Effector memory CD8-positive, alpha-beta T cell (primary cell): ENCODE measurements around the gene ADGRE2.

Experiments
- ATAC-seq: fragments of 150-1000 bp; cut with Tn5 transposase; replicated peaks from 2 replicates; pipeline ENCODE4 v1.10.0; 2021; ENCODE audit warnings: mild to moderate bottlenecking, moderate library complexity
- DNase-seq, 3 experiments: peaks; one replicate each; pipeline ENCODE4 v3.0.0; 2021
- H3K27ac Mint-ChIP-seq, 2 donors: one replicate each; pipeline ENCODE4 v1.8.0; 2022; ENCODE audit warnings: mild to moderate bottlenecking in 2 of 2, mixed read lengths in 2 of 2, moderate library complexity in 2 of 2
- H3K27me3 Mint-ChIP-seq, 2 donors: one replicate each; pipeline ENCODE4 v1.8.0; 2022; ENCODE audit warnings: mixed read lengths in 2 of 2
- H3K36me3 Mint-ChIP-seq: one replicate; pipeline ENCODE4 v1.8.0; 2022; ENCODE audit warnings: mild to moderate bottlenecking, moderate library complexity, mixed read lengths; ENCODE audit not compliant: insufficient read depth
- H3K4me1 Mint-ChIP-seq, 2 donors: one replicate each; pipeline ENCODE4 v1.8.0; 2022; ENCODE audit warnings: low read depth in 2 of 2, mixed read lengths in 2 of 2
- H3K4me3 Mint-ChIP-seq, 2 donors: one replicate each; pipeline ENCODE4 v1.8.0; 2022; ENCODE audit warnings: mild to moderate bottlenecking in 2 of 2, mixed read lengths in 2 of 2, moderate library complexity in 2 of 2
- H3K9me3 Mint-ChIP-seq, 2 donors: one replicate each; pipeline ENCODE4 v1.8.0; 2022; ENCODE audit warnings: mixed read lengths in 2 of 2

ADGRE2 gene

GRCh38 chr19:14758816-14759215 lies 19.5 kb downstream of the ADGRE2 start:
- H3K9me3 Mint-ChIP-seq, result peaks cover 0 to 3% of the 10 kb centered on the region in 2 donors
- peaks cover 0 to 5% of the 10 kb centered on the region in 2 donors for H3K4me1 Mint-ChIP-seq
- H3K36me3 Mint-ChIP-seq, result peaks cover 5% of the 10 kb centered on the region
- no peak overlapping the region for H3K27ac Mint-ChIP-seq
- H3K27me3 Mint-ChIP-seq, result peaks cover 32 to 36% of the 10 kb centered on the region in 2 donors
- no peak for DNase-seq
- no peak overlapping the region for H3K4me3 Mint-ChIP-seq
- ATAC-seq, result no peak

GRCh38 chr19:14748601-14749000 lies 29.8 kb downstream of the ADGRE2 start:
- Mint-ChIP-seq H3K9me3 (no peaks in the 10 kb centered on the region), H3K27me3 (no peaks in the 10 kb centered on the region), H3K4me3 (no peak overlapping the region)

GRCh38 chr19:14746886-14747285 lies 31.5 kb downstream of the ADGRE2 start:
- no peak overlapping the region for H3K4me3 Mint-ChIP-seq
- no peaks in the 10 kb centered on the region for H3K9me3 Mint-ChIP-seq
- no peaks in the 10 kb centered on the region for H3K27me3 Mint-ChIP-seq
- no peaks in the 10 kb centered on the region for H3K36me3 Mint-ChIP-seq
- H3K4me1 Mint-ChIP-seq, result no peaks in the 10 kb centered on the region
- H3K27ac Mint-ChIP-seq, result no peak overlapping the region
- ATAC-seq (no peak), DNase-seq (no peak)

More at GRCh38 chr19:14748601-14749000, 29.8 kb downstream of the ADGRE2 start:
- DNase-seq (no peak), ATAC-seq (no peak)
- no peaks in the 10 kb centered on the region for H3K36me3 Mint-ChIP-seq
- no peak overlapping the region for H3K27ac Mint-ChIP-seq
- no peaks in the 10 kb centered on the region for H3K4me1 Mint-ChIP-seq

- H3K27ac Mint-ChIP-seq, result no peak overlapping the region
- no peak overlapping the region for H3K4me3 Mint-ChIP-seq
- no peak for ATAC-seq
These were observed 42.4 kb downstream of the ADGRE2 start for GRCh38 chr19:14735915-14736314.

GRCh38 chr19:14733574-14733973 lies 44.8 kb downstream of the ADGRE2 start:
- Mint-ChIP-seq H3K9me3 (peaks cover 9 to 10% of the 10 kb centered on the region in 2 donors), H3K27ac (no peak overlapping the region), H3K36me3 (no peaks in the 10 kb centered on the region), H3K4me3 (no peak overlapping the region), H3K4me1 (no peaks in the 10 kb centered on the region), H3K27me3 (peaks cover 4 to 26% of the 10 kb centered on the region in 2 donors)
- DNase-seq (no peak), ATAC-seq (no peak)

More at GRCh38 chr19:14735915-14736314, 42.4 kb downstream of the ADGRE2 start:
- Mint-ChIP-seq H3K27me3 (peaks cover 4 to 24% of the 10 kb centered on the region in 2 donors), H3K9me3 (peaks cover 1 to 5% of the 10 kb centered on the region in 2 donors), H3K4me1 (no peaks in the 10 kb centered on the region), H3K36me3 (no peaks in the 10 kb centered on the region)
- DNase-seq, result no peak

GRCh38 chr19:14732510-14732909 lies 45.9 kb downstream of the ADGRE2 start:
- Mint-ChIP-seq H3K4me3 (no peak overlapping the region), H3K9me3 (peaks cover 9 to 11% of the 10 kb centered on the region in 2 donors), H3K36me3 (no peaks in the 10 kb centered on the region), H3K27ac (no peak overlapping the region), H3K27me3 (peaks cover 4 to 26% of the 10 kb centered on the region in 2 donors), H3K4me1 (no peaks in the 10 kb centered on the region)
- no peak for ATAC-seq
- no peak for DNase-seq

GRCh38 chr19:14731200-14731599 lies 47.2 kb downstream of the ADGRE2 start:
- Mint-ChIP-seq H3K4me3 (no peak overlapping the region), H3K27me3 (peaks cover 4 to 26% of the 10 kb centered on the region in 2 donors), H3K27ac (no peak overlapping the region), H3K4me1 (no peaks in the 10 kb centered on the region), H3K9me3 (peaks cover 15 to 17% of the 10 kb centered on the region in 2 donors), H3K36me3 (no peaks in the 10 kb centered on the region)
- DNase-seq (no peak), ATAC-seq (no peak)

GRCh38 chr19:14728595-14728994 lies 49.8 kb downstream of the ADGRE2 start:
- Mint-ChIP-seq H3K9me3 (peaks cover 17 to 27% of the 10 kb centered on the region in 2 donors), H3K4me3 (no peak overlapping the region), H3K27me3 (peaks cover 0 to 8% of the 10 kb centered on the region in 2 donors), H3K27ac (no peak overlapping the region), H3K4me1 (no peaks in the 10 kb centered on the region), H3K36me3 (no peaks in the 10 kb centered on the region)
- DNase-seq (no peak), ATAC-seq (no peak)

GRCh38 chr19:14722127-14722526 lies 56.2 kb downstream of the ADGRE2 start:
- H3K27me3 Mint-ChIP-seq, result no peaks in the 10 kb centered on the region
- H3K27ac Mint-ChIP-seq, result no peak overlapping the region
- DNase-seq (no peak), ATAC-seq (no peak)
- H3K4me3 Mint-ChIP-seq, result no peak overlapping the region
- peaks cover 10% of the 10 kb centered on the region for H3K36me3 Mint-ChIP-seq
- H3K4me1 Mint-ChIP-seq, result no peaks in the 10 kb centered on the region
- peaks cover 16 to 22% of the 10 kb centered on the region in 2 donors for H3K9me3 Mint-ChIP-seq

GRCh38 chr19:14719162-14719561 lies 59.2 kb downstream of the ADGRE2 start:
- no peak for DNase-seq
- H3K9me3 Mint-ChIP-seq, result peaks cover 7 to 31% of the 10 kb centered on the region in 2 donors
- no peak for ATAC-seq
- H3K36me3 Mint-ChIP-seq, result peaks cover 31% of the 10 kb centered on the region
- peaks cover 0 to 2% of the 10 kb centered on the region in 2 donors for H3K4me1 Mint-ChIP-seq
- H3K27ac Mint-ChIP-seq, result no peak overlapping the region
- H3K4me3 Mint-ChIP-seq, result no peak overlapping the region
- H3K27me3 Mint-ChIP-seq, result no peaks in the 10 kb centered on the region

- no peak for ATAC-seq
- no peak for DNase-seq
- H3K9me3 Mint-ChIP-seq, result peaks cover 7 to 34% of the 10 kb centered on the region in 2 donors
- no peaks in the 10 kb centered on the region for H3K27me3 Mint-ChIP-seq
- peaks cover 32% of the 10 kb centered on the region for H3K36me3 Mint-ChIP-seq
- H3K4me3 Mint-ChIP-seq, result no peak overlapping the region
- peaks cover 0 to 2% of the 10 kb centered on the region in 2 donors for H3K4me1 Mint-ChIP-seq
- no peak overlapping the region for H3K27ac Mint-ChIP-seq
These were observed 59.7 kb downstream of the ADGRE2 start for GRCh38 chr19:14718522-14719116.

GRCh38 chr19:14715841-14716240 lies 62.5 kb downstream of the ADGRE2 start:
- DNase-seq (no peak), ATAC-seq (no peak)
- Mint-ChIP-seq H3K4me1 (peaks cover 0 to 2% of the 10 kb centered on the region in 2 donors), H3K36me3 (peaks cover 32% of the 10 kb centered on the region), H3K9me3 (peaks cover 7 to 36% of the 10 kb centered on the region in 2 donors), H3K27me3 (no peaks in the 10 kb centered on the region), H3K27ac (no peak overlapping the region), H3K4me3 (no peak overlapping the region)

GRCh38 chr19:14704450-14704849 lies 73.9 kb downstream of the ADGRE2 start:
- H3K36me3 Mint-ChIP-seq, result peaks cover 68% of the 10 kb centered on the region
- H3K27ac Mint-ChIP-seq, result no peak overlapping the region
- ATAC-seq, result no peak
- H3K9me3 Mint-ChIP-seq, result peaks cover 0 to 2% of the 10 kb centered on the region in 2 donors
- H3K4me3 Mint-ChIP-seq, result no peak overlapping the region
- no peaks in the 10 kb centered on the region for H3K4me1 Mint-ChIP-seq
- no peak for DNase-seq
- no peaks in the 10 kb centered on the region for H3K27me3 Mint-ChIP-seq

- DNase-seq (no peak), ATAC-seq (no peak)
- no peaks in the 10 kb centered on the region for H3K4me1 Mint-ChIP-seq
- no peaks in the 10 kb centered on the region for H3K27me3 Mint-ChIP-seq
- peaks cover 0 to 2% of the 10 kb centered on the region in 2 donors for H3K9me3 Mint-ChIP-seq
- H3K4me3 Mint-ChIP-seq, result no peak overlapping the region
- H3K36me3 Mint-ChIP-seq, result peaks cover 72% of the 10 kb centered on the region
- no peak overlapping the region for H3K27ac Mint-ChIP-seq
These were observed 74.5 kb downstream of the ADGRE2 start for GRCh38 chr19:14703833-14704232.
